HepG2 (cell line): ENCODE results near the gene SIK3.
"Not testable (repeated sequence)": the region's sequence is repeated elsewhere in the genome, so short reads cannot be mapped to it uniquely, and the experiment has no call there.

Source experiments
- BCL6 ChIP-seq: IDR thresholded peaks from 2 replicates; pipeline ENCODE4 v1.6.1; 2016; ENCODE audit warnings: missing genetic modification reagents, missing compliant biosample characterization
- CHD4 ChIP-seq: fragments of 200-600 bp; sonication (generic); IDR thresholded peaks from 2 replicates; pipeline ENCODE4 v1.7.0; 2017; ENCODE audit warnings: mild to moderate bottlenecking, low read length, borderline replicate concordance
- EP300 ChIP-seq, 3 experiments: sonication (generic) in 1 of 3; formaldehyde crosslinking in 1 of 3; IDR thresholded peaks; 2 replicates each; pipeline versions ENCODE4 v1.5.1 to v1.6.1; 2011 to 2020; ENCODE audit warnings: low read depth in 2 of 3, low read length in 2 of 3, borderline replicate concordance in 1 of 3, improper control_type of control experiment in 1 of 3, mild to moderate bottlenecking in 1 of 3, missing genetic modification reagents in 1 of 3, moderate library complexity in 1 of 3
- ETV6 ChIP-seq: sonication (generic); formaldehyde crosslinking; conservative IDR thresholded peaks from 2 replicates; pipeline ENCODE4 v1.4.0; 2020; ENCODE audit warnings: missing genetic modification reagents
- EZH2 ChIP-seq: conservative IDR thresholded peaks from 2 replicates; pipeline ENCODE4 v1.6.1; 2012; ENCODE audit warnings: mild to moderate bottlenecking, low read depth, low read length, moderate library complexity
- FOSL1 ChIP-seq: sonication (generic); formaldehyde crosslinking; IDR thresholded peaks from 2 replicates; pipeline ENCODE4 v1.9.0; 2021; ENCODE audit warnings: missing genetic modification reagents, borderline replicate concordance
- FOXJ3 ChIP-seq: sonication (generic); formaldehyde crosslinking; IDR thresholded peaks from 2 replicates; pipeline ENCODE4 v1.4.0; 2020; ENCODE audit warnings: missing genetic modification reagents, mild to moderate bottlenecking, borderline replicate concordance
- HMGA1 ChIP-seq: sonication (generic); formaldehyde crosslinking; conservative IDR thresholded peaks from 2 replicates; pipeline ENCODE4 v1.4.0; 2020; ENCODE audit warnings: missing genetic modification reagents
- KDM1A ChIP-seq: IDR thresholded peaks from 2 replicates; pipeline ENCODE4 v1.6.1; 2016; ENCODE audit warnings: missing compliant biosample characterization
- POLR2A ChIP-seq, 2 experiments: IDR thresholded peaks; 2 replicates each; pipeline ENCODE4 v1.6.1; 2011; ENCODE audit warnings: low read depth in 2 of 2, low read length in 2 of 2, mild to moderate bottlenecking in 1 of 2, moderate library complexity in 1 of 2; ENCODE audit not compliant: insufficient read depth in 1 of 2
- TOPORS ChIP-seq: sonication (generic); formaldehyde crosslinking; IDR thresholded peaks from 2 replicates; pipeline ENCODE4 v1.8.0; 2023; ENCODE audit warnings: mild to moderate bottlenecking, missing genetic modification reagents
- ZBTB8A ChIP-seq: sonication (generic); formaldehyde crosslinking; IDR thresholded peaks from 2 replicates; pipeline ENCODE4 v1.4.0; 2020; ENCODE audit warnings: mild to moderate bottlenecking, low read depth, missing genetic modification reagents, borderline replicate concordance
- ZNF549 ChIP-seq: sonication (generic); formaldehyde crosslinking; IDR thresholded peaks from 2 replicates; pipeline ENCODE4 v1.5.0; 2020; ENCODE audit warnings: missing genetic modification reagents
- TF ChIP-seq, protein P1 (sequence below): IDR thresholded peaks from 2 replicates; pipeline ENCODE4 v1.6.1; 2016; ENCODE audit warnings: control low read depth

GRCh38 chr11:117046627-117047026 is 51.6 kb downstream of the SIK3 start:
- TF ChIP-seq ETV6 (CRISPR knock-in tag); HMGA1 (CRISPR knock-in tag); FOXJ3 (CRISPR knock-in tag); BCL6 (CRISPR knock-in tag); ZBTB8A (CRISPR knock-in tag); EZH2; EP300 (IDR thresholded peaks at IDR 0.05; ENCODE audit: low read depth in 2 of 2, low read length in 2 of 2); EP300 (CRISPR knock-in tag; IDR thresholded peaks at IDR 0.05; ENCODE audit: borderline replicate concordance); POLR2A (IDR thresholded peaks at IDR 0.05; ENCODE audit: insufficient read depth in 1 of 2, low read depth in 2 of 2, low read length in 2 of 2); ZNF549 (CRISPR knock-in tag); FOSL1 (CRISPR knock-in tag); KDM1A (CRISPR knock-in tag); CHD4; TOPORS: not testable (repeated sequence)
- TF ChIP-seq, protein P1, sequence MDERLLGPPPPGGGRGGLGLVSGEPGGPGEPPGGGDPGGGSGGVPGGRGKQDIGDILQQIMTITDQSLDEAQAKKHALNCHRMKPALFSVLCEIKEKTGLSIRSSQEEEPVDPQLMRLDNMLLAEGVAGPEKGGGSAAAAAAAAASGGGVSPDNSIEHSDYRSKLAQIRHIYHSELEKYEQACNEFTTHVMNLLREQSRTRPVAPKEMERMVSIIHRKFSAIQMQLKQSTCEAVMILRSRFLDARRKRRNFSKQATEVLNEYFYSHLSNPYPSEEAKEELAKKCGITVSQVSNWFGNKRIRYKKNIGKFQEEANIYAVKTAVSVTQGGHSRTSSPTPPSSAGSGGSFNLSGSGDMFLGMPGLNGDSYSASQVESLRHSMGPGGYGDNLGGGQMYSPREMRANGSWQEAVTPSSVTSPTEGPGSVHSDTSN: not testable (repeated sequence)
